ENCODE data around the gene DIAPH3.

DIAPH3 gene

DNA sequence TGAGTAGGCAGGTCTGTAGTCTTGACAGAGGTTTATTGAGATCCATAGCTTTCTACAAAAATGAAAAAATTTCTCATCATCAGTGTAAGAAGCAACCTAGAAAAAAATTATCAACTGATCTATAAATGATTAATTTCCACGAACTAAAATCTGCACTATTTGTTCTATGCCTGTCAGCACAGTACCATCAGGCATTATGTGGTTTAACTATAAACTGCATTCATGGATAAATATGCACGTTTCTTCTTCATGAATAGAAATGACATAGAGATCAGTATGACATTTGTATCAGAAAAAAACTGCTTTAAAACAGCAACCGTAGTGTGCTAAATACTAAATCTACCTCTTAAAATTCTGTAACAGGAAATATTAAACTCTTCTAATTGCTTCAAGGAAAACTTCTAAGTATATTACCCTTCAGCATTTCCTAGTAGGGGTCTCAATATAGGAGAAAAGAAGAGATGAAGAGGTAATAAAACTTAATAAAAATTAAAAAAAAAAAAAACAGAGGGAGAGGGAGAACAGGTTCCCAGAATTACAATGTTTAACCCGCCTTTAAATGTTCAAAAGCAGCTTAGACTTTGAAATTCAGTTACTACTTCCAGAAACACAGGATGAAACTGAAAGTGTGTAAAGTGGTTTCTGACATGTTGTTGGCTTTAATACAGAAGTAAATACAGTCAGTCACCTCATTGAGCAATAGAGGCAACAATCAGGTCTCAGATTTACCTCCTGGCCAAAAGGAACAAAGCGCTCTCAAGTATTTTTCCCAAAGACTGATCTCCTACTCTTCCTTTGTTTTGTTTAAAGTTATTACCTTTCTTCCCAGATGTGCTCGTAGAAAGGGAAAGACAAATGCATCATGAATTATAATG is 144.4 kb downstream of the DIAPH3 start:
- no peak for DNase-seq (ENCODE audit: low read depth)

GRCh38 chr13:60018536-60018935 is 145.2 kb downstream of the DIAPH3 start:
- DNase-seq (ENCODE audit: low read depth) = no peak

DNA sequence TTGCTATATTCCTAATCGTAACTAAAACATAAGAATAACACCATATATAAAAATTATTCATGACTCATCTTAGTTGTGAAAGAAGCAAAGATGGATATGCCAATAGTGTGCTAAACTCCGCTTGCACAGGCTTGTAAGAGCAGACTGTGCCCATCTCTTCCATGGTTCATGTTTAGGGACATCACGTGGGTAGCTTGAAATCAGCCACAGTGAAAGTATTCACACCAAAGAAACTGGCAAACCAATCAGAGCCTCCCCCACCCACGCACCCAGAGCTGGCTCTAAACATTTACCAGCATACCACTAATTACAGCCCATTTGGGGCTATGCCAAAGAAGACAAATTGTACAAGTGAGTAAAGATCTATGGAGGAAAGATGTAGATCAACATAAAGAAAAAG is 147.5 kb downstream of the DIAPH3 start:
- no peak for DNase-seq (ENCODE audit: low read depth)

DNA sequence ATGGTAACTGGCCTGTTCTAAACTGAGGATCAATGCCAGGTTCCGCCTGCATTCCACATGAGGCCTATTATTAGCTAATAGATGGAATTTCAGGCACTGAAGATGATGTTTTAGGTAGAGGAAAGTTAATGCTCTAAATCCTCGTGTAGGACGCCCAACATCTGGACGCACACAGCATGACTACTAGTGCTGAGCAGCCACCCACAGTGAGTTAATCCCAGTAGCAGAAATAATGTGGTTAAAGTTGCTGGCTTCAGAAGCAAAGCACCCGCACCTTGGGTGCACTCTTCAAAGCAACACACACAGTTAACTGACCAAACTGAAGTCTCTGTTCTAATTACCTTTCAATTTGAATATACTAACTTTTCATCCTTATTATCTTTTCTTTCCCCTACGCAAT is 150.6 kb downstream of the DIAPH3 start:
- DNase-seq (ENCODE audit: low read depth) = no peak

DNA sequence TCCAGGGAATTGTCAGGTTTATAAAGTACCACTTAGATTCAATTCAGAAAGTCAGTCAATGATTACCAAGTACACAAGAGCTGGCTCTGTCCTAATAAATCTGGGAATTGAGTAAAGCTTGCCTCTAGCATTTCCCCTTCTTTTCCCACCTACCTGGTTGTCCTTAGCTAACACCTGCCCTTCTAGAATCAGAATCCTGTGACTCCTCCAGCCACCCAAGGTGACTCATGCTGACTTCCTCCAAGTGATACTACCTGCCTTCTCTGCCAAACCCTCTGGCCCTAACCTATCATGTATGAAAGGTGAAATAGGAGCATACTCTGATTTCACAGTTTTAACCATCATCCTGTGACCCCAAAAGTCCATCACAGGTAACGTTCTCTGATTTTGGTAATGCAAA is 151.2 kb downstream of the DIAPH3 start:
- DNase-seq (ENCODE audit: low read depth) = no peak

- DNase-seq (ENCODE audit: low read depth) = no peak
Observed at GRCh38 chr13:60009300-60010253, 154.2 kb downstream of the DIAPH3 start.

GRCh38 chr13:60001889-60002288 is 161.8 kb downstream of the DIAPH3 start:
- no peak for DNase-seq (ENCODE audit: low read depth)

GRCh38 chr13:60000976-60001375 is 162.8 kb downstream of the DIAPH3 start:
- DNase-seq (ENCODE audit: low read depth) = no peak

DNA sequence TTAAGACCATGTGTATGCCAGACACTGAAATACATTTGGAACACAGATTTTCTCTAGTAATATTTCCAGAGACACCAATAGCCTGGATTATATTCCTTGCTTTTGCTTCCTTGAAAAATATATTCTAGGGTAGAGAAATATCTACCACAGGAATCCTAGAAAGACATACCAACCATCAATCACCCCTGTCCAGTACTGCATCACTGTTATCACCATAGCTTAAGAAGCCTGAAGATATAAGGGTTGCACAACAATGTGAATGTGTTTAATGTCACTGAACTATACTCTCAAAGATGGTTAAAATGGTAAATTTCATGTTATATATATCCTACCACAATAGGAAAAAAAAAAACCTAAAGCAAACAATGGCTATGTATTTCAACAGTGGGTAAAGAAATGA is 163.6 kb downstream of the DIAPH3 start:
- no peak for DNase-seq (ENCODE audit: low read depth)

- no peak for DNase-seq (ENCODE audit: low read depth)
Observed at GRCh38 chr13:59997976-59998375, 165.8 kb downstream of the DIAPH3 start.

- no peak for DNase-seq (ENCODE audit: low read depth)
Observed at GRCh38 chr13:59996461-59996980, 167.2 kb downstream of the DIAPH3 start.

DNA sequence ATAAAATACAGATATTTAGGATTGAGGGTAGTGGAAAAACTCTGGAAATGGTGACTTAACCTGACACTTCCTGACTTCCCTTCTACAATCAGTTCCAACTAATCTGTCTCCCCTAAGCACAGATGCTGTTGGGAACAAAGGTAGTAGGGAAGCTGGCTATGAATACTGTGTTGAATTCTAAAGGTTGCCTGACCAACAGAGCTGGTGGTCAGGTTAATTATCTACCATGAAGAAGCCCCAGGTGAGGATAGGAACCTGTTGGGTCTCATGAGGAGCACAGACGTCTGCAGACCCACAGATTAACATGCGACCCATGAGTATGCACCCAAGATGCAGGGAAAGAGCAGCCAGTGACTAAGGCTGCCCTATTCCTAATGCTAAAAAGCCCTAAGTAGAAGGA is 172.3 kb downstream of the DIAPH3 start:
- DNase-seq (ENCODE audit: low read depth) = no peak

DNA sequence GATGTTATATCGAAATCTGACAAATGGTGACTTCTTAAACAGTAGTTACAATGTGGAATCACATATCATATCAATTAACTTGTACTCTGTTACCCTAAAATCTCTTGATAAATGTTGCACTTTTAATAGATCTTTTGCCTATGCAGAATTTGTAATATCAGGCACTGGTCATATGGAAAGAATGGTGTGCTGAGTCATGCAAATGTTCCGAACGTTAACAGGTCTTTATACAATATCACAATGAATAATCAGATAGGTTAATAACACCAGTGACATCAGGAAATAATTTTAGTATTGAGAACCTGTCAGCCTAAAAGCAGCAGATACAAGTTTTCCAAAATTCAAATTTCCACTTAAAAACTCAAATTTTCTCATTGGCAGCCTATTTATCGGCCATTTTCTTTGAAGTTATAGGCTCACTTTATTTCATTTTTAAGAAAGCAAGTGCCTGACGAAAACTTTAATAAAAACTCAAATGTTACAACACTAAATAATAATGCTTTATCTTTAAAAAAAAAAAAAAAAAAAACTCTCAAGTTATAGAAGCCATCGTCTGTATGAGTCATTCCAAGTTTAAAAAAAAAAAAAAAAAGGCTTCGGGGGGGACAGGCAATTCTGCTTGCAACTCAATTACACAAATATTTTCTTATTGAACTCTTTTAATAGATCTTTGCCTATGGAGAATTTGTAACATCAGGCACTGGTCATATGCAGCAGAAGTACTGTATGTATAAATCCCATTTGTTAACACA is 180.9 kb downstream of the DIAPH3 start:
- no peak for DNase-seq (ENCODE audit: low read depth)

GRCh38 chr13:59979589-59979988 is 184.1 kb downstream of the DIAPH3 start:
- DNase-seq (ENCODE audit: low read depth) = no peak

- DNase-seq (ENCODE audit: low read depth) = no peak
Observed at GRCh38 chr13:59978862-59979261, 184.9 kb downstream of the DIAPH3 start.

- no peak for DNase-seq (ENCODE audit: low read depth)
Observed at GRCh38 chr13:59976856-59977255, 186.9 kb downstream of the DIAPH3 start.

GRCh38 chr13:59975807-59976435 is 187.8 kb downstream of the DIAPH3 start:
- DNase-seq (ENCODE audit: low read depth) = no peak

GRCh38 chr13:59970847-59971246 is 192.9 kb downstream of the DIAPH3 start:
- no peak for DNase-seq (ENCODE audit: low read depth)

- no peak for DNase-seq (ENCODE audit: low read depth)
Observed at GRCh38 chr13:59963827-59964226, 199.9 kb downstream of the DIAPH3 start.

GRCh38 chr13:59963383-59963782 is 200.3 kb downstream of the DIAPH3 start:
- DNase-seq (ENCODE audit: low read depth) = no peak

DNA sequence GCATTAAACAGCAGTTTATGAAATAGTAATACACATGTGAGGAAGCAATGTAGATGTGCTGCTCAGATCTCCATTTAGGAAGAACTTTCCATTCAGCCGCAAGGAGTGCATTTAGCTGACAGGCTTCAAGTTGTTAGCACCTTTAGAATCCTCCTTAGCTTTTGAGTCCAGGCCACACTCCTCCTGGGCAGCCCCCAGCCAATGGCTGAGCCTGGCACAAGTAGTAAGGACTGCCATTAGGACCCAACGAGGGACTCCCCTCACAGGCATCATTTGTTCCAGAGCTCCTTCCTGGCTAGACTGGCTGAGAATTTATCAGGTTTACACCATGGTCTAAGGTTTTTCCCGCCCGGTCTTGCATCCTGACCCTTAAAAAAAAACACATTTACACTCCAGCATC is 201.4 kb downstream of the DIAPH3 start:
- DNase-seq (ENCODE audit: low read depth) = no peak

- no peak for DNase-seq (ENCODE audit: low read depth)
Observed at GRCh38 chr13:59960683-59961082, 203.0 kb downstream of the DIAPH3 start.
